ENCODE data around the gene LRRC3B. TPM values are rescaled to one million over a fixed set of nuclear protein-coding genes. Genes with fewer than 3 reads are reported as not detected.

Gene LRRC3B
- total and polyA plus RNA-seq, 2 donors (not counting 3 experiments of a cell fraction or from before 2014, with no cell fraction given): not detected

- ChIA-PET CTCF (no interaction called here), POLR2A (no interaction called here)
- Histone ChIP-seq H3K36me3 (ENCODE audit: control insufficient read depth in 2 of 2, extremely low read depth in 1 of 2, insufficient read depth in 2 of 2, low read length in 2 of 2) (no peaks in the 10 kb centered on the region), H3K4me1 (ENCODE audit: control insufficient read depth, extremely low read depth, insufficient read depth, low read length) (no peaks in the 10 kb centered on the region), H3K9ac (replicated peaks; ENCODE audit: extremely low read depth, insufficient read depth, low read length) (no peak overlapping the region), H3K9me3 (replicated peaks; ENCODE audit: control insufficient read depth, insufficient read depth, low read length) (no peaks in the 10 kb centered on the region), H3K27ac (ENCODE audit: insufficient read depth, low read depth, low read length) (no peak overlapping the region), H3K4me3 (replicated peaks in 1 of 3; ENCODE audit: insufficient read depth in 1 of 3, low read depth in 1 of 3, low read length in 3 of 3) (no peak overlapping the region), H3K9me1 (replicated peaks; ENCODE audit: control insufficient read depth, extremely low read depth, insufficient read depth, low read length) (no peaks in the 10 kb centered on the region), H3K79me2 (ENCODE audit: control insufficient read depth, insufficient read depth, low read length) (no peaks in the 10 kb centered on the region), H3K27me3 (ENCODE audit: control insufficient read depth in 2 of 2, insufficient read depth in 2 of 2, low read length in 2 of 2) (no peaks in the 10 kb centered on the region), H4K20me1 (replicated peaks; ENCODE audit: control insufficient read depth, extremely low read depth, insufficient read depth, low read length) (no peaks in the 10 kb centered on the region), H2AFZ (ENCODE audit: low read depth, low read length) (no peak overlapping the region), H3K4me2 (ENCODE audit: insufficient read depth, low read length) (no peak overlapping the region)
- dilution Hi-C loops (cut with MboI; ENCODE audit: extremely low pct_ligation_motif_present, low sequenced_read_pairs): no loop called here
- DNase-seq (ENCODE audit: low read depth, low spot score) (no peak), FAIRE-seq (no peak)
- TF ChIP-seq POLR2AphosphoS5 (IDR thresholded peaks at IDR 0.05; ENCODE audit: insufficient read depth, low read depth, low read length): no peak
- TF ChIP-seq POLR2A (IDR thresholded peaks at IDR 0.05; ENCODE audit: low read depth, low read length): no peak
- no peak for TF ChIP-seq JUN (IDR thresholded peaks at IDR 0.05; ENCODE audit: borderline replicate concordance, insufficient read depth, insufficient read length, low read depth)
- TF ChIP-seq, protein P1, sequence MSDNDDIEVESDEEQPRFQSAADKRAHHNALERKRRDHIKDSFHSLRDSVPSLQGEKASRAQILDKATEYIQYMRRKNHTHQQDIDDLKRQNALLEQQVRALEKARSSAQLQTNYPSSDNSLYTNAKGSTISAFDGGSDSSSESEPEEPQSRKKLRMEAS (IDR thresholded peaks at IDR 0.05; ENCODE audit: insufficient read depth, insufficient read length): no peak
- no peak for TF ChIP-seq MYC (IDR thresholded peaks at IDR 0.05; ENCODE audit: low read depth, low read length)
- TF ChIP-seq GATA2 (IDR thresholded peaks at IDR 0.05; ENCODE audit: insufficient read depth, insufficient read length, low read depth, low read length): no peak
- TF ChIP-seq CTCF (IDR thresholded peaks at IDR 0.05; ENCODE audit: extremely low read depth in 1 of 2, insufficient read depth in 1 of 2, low read depth in 1 of 2, low read length in 2 of 2): no peak
- no peak for TF ChIP-seq EZH2 (IDR thresholded peaks at IDR 0.05; ENCODE audit: borderline replicate concordance, low read depth, low read length, severe bottlenecking)
- no peak for TF ChIP-seq FOS (IDR thresholded peaks at IDR 0.05; ENCODE audit: borderline replicate concordance, insufficient read depth, low read length)
- intact Hi-C loops (cut with micrococcal nuclease): no loop called here
- BruUV-seq (replicated peaks): no TSS peak
These were observed 34.9 kb downstream of the LRRC3B start for GRCh38 chr3:26657348-26657976.

All from endothelial cell of umbilical vein (primary cell).